NCI-H2029 treated with DMSO at 0.1 percent for 48 hours (cell line): ENCODE results near the gene RXRG.
"Not testable (repeated sequence)": the region's sequence is repeated elsewhere in the genome, so short reads cannot be mapped to it uniquely, and the experiment has no call there.

Experiments used
- DNase-seq: peaks from one replicate; lab custom pipeline; 2025; lab: John Stamatoyannopoulos, UW

Gene RXRG

DNA sequence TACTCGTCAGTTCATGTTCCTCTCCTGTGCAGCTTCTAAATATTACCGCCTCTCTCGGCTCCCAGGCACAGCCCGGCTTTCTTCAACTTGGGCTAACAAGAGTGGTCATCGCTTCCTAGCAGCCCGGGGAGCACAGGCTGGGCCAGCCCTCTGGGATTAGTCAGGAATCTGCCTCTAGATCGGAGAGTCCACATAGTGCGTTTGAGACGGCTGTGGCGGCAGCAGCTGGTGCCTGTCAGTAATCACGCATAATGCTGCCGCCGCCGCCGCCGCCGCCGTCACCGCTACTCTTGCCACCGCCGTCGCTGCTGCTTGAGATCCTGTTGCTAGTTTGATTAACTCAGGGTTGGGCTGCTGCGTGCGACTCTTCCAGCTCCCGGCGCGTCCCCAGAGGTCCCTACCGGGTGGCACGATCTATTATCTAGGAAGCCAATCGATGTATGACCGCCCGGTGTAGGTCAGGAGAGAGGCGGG lies at the start of gene RXRG:
Gene RXRG, minus strand, starts transcription at position 230 of the 474 bp plus-strand sequence. CDS start 233 bp downstream, outside the sequence.
- no peak for DNase-seq

DNA sequence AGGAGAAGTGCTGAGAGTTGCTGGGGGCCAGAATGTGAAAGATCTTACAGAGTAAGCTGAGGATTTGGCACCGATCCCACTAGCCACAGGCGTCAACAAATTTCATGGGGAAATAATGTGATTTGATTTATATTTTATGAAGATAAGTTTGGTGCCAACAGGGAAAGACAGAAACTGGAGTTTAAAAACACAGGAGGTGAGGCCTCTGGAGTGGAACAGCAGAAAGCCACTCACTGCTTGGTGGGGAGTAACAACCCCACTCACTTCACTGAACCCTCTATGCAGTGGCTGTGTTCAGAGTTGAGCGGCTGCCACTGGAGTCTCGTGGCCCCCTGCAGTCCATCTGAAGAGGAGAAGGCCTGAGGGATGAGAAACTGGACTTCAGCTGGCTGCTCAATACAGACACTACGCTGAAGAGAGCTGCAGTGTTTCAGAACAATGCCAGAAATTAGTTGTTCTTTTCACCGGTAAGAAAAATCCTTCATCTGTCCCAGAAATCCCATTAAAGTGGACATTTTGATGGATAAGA lies 48.0 kb upstream of the RXRG start:
- no peak for DNase-seq

DNA sequence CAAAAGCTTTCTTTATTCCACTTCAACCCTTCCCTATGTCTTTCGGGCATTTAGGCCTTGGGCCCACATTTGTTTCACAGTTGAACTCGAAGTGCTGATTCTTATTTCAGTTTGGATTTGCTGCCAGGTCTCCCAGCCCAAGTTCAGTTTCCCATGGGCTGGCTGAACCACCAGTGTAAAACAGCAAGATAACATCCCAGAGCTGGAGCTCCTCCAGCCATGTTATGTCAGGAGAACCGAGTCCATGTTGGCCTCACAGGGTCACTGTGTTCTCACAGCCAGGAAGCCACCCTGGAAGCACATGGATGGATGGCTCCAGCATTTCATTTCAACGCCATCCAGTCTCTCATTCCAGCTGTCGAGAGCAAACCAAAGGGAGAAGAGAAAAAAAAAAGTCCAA lies 45.2 kb upstream of the RXRG start:
- DNase-seq, result no peak

DNA sequence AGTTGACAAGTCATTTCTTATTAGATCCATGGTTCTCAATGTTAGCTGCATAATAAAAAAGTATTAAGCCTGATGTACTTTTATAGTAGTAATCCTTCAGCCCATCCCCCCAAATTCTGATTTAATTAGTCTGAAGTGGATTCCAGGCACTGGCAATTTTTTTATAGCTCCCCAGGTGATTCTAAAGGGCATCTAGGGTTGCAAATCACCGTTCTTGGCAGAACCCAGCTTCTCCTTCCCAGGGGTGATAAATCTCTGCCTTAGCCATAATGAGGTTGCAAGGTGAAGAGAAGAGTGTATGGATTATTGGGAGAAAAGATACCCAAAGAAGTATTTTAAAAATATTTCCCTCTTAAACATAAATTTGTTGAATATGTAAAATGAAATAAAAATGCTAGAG lies 43.0 kb upstream of the RXRG start:
- no peak for DNase-seq

DNA sequence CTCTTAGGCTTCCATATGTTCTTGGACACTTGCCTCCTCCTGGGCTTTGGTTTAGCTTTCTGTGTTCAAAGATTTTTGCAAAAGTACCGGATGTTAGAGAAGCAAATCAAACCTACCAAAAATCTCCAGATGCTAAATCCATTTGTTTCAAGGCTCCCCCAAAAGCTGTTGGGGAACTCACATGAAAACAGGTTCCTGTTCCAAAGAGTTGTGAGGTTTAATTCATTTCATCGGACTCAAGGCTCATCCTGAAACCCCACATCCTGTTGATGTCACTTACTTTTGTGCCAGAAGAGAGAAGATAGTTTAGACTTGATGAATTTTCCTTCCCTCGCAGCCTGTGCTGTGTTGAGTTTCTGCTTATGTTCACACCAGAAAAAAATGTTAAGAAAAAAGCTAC lies 41.7 kb upstream of the RXRG start:
- DNase-seq, result no peak

DNA sequence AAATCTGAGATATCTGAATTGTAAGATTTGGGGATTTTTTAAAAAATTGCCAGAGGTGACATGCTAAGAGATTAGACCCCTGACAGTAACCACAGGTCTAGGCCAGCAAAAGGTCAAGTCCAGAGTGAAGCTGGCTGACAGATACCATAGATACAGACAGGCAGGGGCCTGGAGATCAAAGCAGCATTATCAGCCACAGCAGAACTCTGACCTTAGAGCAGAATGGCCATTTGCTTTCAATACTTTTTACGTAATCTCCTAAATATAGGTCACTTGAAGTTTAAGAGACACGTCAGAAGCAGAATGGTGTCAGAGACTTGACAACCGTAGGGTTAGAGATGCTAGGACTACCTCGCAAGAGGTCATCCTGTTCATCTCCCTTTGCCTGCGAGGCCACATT lies 40.8 kb upstream of the RXRG start:
- no peak for DNase-seq

DNA sequence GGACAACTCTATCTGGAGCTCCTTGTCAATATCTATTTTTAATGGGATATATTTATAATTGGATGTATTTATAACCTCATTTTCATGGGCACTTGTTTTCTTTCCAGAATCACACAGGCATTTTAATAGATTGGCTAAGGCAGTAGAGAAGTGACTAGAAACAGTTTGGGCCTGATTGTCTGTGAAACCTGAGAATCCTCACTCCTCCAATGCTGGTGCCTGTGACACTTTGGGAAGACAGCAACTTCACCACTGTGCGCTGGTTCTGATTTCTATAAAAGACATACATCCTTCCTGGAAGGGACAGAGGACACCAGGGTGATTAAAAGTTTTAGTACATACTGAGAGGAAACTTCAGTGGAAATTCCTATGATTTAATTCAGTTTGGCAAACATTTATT lies 39.6 kb upstream of the RXRG start:
- DNase-seq, result no peak

DNA sequence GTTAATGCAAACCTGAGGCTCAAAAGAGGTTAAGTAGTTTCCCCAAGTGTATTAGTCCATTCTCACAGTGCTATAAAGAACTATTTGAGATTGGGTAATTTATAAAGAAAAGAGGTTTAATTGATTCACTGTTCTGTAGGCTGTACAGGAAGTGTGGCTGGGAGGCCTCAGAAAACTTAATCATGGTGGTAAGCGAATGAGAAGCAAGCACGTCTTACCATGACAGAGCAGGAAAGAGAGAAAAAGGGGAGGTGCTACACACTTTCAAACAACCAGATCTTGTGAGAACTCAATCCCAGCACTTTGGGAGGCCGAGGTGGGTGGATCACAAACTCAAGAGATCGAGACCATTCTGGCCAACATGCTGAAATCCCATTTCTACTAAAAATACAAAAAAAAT lies 38.5 kb upstream of the RXRG start:
- DNase-seq, result no peak

DNA sequence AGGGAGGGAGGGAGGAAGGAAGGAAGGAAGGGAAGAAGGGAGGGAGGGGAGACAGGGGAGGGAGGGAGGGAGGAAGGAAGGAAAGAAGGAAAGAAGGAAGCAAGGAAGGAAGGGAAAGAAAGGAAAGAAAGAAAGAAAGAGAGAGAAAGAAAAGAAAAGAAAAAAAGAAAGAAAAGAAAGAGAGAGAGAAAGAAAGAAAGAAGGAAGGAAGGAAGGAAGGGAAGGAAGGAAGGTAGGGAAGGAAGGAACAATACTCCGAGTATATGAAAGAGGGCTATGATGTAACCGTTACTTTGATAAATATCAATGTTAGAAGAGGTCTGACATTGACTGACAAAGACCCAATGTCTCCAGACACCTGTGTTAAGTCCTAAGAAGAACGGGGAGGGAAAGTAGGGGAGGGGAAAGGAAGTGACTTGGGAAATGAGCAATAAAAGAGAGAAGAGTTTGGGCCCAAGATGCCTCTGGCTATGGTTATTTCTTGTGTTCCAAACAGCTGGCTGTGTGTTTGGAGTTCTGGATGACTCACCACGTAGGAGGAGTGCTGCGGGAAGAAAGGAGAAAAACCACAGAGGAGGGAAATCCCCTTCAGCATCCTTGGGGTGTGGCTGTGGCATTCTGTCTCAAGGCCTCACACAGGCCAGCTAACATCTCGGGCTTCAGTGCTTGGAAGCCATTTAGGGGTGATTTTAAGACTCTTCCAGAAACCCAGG lies 37.0 kb upstream of the RXRG start:
- no peak for DNase-seq

DNA sequence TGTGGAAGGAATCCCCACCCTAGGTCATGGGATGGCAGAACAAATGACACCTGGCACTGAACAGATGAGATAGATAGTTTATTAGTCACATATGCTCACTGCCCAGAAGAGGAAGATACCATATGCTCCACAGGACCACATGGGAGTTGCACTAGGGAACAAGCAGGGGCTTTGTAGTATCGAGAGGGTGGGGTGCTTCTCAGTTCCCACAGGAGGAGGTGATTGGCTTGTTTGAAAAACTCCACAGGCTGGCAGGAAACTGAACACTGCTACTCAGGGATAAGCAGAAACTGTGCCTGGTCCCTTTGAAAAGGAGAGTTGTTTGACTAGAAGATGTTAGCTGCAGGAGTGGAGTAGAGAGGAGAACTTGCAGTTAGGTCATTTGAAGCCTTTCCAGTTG lies 31.9 kb upstream of the RXRG start:
- no peak for DNase-seq

DNA sequence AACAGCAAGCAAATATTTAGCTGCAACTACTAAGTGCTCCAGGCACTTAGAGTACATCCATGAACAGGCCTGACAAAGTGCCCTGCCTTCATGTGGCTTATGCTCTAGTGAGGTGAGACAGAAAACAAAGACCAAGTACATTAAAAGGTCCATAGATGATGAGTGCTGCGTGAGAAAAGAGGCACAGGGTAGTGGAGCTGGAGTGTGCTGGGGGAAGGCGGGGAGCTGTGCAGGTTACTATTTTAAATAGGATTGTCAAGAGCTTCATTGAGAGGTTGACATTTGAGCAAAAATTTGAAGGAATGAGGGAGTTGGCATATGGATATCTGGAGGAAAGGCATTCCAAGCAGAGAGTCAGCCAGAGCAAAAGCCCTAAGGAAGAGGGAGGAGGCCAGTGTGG lies 29.3 kb upstream of the RXRG start:
- DNase-seq, result no peak

DNA sequence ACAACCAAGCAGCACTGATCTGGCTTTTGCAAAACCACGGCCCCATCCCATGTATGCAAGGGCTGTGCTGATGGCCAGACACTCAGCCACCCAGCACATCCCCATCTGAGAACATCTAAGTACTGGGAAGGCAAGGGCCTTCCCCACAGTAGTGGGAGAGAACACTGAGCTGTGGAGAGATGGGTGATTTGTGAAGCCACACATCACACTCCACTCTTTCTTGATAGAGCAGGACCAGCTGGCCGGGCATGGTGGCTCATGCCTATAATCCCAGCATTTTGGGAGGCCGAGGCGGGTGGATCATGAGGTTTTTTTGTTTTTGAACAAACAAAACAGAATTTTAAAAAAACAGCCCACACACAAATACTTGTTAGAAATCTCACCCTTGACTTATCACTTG lies 28.2 kb upstream of the RXRG start:
- DNase-seq, result no peak

DNA sequence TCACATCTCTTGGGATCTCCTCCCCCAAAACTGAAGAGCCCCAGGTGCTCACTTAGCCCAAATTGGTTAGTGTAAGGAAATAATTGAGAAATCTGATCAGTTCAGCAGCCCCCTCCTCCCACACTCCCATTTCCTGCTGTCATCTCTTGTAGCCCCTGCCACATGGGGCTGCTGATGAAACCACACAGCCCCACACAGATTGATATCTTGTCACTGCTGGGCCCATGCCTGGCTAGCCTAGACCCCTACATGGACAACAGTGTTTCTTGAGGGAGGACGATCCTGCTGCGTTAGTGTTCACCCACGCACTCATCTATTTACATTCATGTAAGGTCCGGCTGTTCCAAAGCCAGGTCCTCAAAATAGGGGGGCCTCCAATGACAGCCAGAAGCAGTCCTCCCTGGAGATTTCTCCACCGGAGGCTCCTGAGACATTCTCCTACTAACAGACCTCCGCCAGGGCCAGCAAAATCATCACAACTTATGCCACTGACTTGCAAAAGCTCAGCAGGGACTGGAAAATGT lies 23.9 kb upstream of the RXRG start:
- DNase-seq, result no peak

DNA sequence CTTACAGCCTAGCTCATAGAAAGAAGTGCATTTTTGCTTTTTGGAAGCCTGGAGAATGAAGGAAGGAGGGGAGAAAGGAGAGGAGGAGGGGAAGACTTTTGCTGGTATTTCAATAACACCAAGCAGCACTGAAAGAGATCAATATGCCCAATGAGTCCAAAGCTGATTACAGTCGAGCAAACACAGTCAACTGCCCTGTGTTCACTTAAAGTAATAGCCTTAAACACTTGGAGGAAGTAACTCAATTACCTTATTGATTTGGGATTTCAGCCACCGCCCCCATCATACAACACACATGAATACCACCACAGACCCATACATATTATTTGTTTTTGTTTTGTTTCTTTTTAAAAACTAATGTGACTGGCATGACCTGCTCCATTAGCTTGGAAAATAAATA lies 23.3 kb upstream of the RXRG start:
- DNase-seq, result no peak

DNA sequence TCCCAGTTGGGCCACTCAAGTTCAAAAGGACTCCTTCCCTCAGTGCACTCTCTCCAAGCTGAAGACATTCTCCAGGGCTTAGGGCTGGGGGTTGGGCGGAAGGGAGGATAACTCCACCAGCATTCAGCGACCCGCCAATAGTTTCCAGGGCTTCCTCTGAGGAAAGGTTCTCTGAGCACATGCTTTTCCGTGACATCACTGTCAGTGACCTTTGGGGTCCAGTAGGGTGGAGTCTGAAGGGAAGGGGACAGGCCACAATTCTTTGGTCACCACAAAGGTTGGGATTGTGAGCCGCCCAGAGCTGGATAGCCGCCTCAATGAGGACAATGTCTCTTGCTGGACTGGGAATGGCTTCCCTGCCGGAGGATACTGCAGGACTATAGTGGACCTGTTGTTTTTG lies 22.8 kb upstream of the RXRG start:
- no peak for DNase-seq

DNA sequence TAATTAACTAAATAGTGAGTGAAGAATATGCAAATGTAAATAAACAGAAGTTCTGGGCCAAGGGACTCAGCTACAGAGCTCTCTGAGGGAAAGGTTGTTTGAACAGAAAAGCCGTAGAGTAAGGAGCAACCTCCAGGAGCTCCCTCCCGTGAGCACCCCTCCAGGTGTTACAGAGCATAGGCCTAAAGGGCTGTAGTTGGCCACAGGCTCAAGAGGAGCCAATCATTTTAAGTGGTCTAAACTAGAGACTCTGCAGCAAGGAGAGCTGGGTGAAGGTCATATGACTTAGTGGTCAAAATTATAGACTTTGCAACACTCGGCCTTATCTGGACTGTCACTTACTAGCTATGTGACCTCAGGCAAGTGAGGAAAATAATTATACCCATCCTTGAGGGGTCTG lies 19.1 kb upstream of the RXRG start:
- DNase-seq, result no peak

DNA sequence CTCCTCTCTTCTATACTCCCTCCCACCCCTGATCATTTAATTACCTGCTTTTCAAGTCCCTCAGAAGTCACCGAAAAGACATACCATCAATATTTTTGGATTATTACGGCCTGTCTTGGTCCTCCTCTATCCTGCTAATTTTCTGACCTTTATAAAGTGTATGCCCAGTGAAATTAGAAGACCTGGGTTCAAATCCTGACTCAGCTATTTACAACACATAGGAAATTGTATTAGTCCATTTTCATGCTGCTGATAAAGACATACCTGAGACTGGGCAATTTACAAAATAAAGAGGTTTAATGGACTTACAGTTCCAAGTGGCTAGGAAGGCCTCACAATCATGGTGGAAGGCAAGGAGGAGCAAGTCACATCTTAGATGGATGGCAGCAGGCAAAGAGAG lies 14.8 kb upstream of the RXRG start:
- DNase-seq, result not testable (repeated sequence)

DNA sequence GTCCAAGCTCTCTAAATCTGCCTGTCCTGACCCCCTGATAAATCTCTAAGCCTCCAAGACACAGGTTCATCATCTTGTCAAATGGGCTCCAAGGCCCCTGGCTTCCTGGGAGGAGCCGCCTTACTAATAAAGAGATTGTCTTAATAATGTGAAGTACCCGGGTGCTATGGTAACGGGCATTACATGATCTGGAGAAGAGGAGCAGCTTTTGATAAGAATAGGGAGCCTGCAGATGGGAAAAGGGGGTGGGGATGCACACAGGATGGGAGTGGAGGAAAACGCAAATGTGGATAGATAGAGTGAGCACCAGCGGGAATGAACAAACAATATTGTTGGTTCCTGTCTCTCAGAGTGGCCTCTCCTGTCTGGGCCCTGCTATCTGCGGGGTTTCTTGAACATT lies 11.9 kb upstream of the RXRG start:
- no peak for DNase-seq

DNA sequence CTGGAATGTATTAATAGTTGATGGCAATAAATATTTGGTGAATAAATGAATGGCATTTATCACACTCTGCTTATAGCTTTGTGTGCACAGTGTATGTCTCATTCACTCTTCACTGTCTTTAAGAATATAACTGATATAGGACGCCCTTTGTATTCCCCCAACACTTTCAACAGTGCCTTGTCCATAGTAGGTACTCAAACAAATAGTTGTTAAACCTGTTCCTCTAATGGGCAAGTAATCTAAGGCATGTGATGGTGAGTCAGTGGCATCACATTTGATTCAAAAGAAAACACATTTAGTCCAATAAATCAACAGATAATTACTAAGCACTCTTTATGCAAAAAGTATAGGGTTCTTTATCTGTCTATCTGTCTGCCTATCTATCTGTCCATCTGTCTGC lies 11.2 kb upstream of the RXRG start:
- DNase-seq, result no peak

DNA sequence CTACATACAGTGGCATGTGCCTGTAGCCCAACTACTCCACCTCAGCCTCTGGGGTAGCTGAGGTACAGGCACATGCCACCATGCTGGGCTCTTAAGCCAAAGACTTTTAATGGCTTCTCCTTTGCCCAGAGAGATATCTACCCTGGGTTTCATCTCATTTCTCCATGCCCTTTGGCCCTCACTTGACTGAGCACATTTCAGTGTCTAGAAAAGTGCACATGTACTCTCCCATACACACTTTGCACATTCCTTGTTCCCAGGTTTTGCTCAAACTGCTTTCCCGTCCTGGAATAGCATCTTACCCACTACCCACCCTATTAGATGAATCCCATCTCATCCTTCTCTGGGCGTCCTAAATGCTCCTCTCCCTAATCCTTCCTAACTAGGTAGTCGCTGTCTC lies 10.2 kb upstream of the RXRG start:
- DNase-seq, result no peak

DNA sequence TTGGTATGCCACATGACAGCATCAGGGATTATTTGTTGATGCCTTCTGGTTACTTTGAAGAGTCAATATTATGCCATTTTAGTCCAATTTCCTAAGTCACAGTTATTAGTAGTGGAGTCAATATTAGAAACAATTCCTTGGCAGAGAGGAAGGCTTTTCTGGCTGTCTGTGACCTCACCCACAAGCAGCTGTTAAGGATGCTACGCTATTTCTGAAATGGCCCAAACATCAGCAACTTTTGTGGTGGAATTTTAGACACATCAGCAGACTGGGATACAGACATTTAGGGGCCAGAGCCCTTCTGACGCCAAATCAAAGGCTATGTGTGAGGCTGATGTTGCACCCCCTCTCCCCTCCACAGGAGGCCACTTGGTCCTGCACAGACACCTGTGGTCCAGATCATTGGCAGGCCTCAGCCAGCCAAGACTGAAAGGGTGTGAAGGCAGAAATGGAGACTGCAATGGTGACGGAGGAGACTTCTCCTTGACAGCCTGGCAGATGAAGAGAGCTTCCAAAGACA lies 9.2 kb upstream of the RXRG start:
- no peak for DNase-seq

DNA sequence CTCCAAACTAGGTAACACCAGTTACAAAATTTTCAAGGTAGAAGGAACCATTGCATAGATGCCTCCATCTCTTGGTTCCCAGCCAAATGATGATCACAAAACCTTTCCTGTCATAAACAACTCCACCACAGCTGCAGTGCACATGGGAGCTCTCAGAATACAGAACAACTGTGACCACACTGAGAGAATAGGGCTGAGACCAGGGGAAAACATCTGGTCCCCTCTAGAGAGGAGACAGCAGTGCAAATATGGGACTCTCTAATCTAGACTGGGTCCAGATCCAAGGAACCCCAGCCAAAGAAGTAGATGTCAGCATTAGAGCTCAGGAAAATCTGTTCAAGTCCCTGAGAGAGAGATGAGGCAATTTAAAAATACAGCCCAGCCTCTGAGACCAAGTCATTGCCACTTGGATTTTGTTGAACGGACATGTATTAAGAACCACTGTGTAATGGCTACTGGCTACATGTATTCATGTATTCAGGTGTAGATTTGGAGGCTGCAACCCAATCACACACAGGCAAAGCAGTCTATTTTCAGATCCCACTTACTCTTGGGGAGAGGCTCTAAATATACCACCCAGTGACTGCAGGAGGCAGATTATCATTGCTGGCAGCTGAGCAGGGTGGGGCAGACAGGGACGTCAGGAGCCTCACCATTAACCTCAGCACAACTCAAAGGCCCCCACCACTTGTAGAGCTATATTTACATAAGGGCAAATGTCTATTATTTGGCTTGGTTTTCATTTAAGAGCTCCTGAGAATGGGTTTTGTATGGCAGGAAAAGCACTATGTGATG lies 7.6 kb upstream of the RXRG start:
- no peak for DNase-seq

DNA sequence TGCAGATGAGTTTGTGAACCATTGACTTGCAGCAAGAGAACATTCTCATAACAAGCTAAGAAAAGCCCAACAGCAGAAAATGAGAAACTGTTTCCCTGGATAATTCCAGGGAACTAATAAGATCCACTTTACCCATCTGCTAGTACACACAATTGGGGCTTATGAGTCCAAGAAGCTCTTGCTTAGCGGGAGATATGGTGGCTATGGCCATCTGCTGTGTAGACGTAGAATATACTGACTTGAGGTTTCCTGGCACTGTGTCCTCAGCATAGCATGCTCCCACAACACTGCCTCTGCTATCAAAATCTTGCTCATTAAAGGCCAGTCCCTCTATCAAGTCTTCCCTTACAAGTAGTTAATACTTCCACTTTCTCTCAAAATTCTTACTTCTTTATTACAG lies 6.8 kb upstream of the RXRG start:
- DNase-seq, result no peak
